Measurements from ENCODE around the gene NPBWR2. TPM values are rescaled to one million over a fixed set of nuclear protein-coding genes. Genes with fewer than 3 reads are reported as not detected.

NPBWR2 gene
- total RNA-seq, 1 experiment from 2014 or later: not detected

GRCh38 chr20:64151633-64152530, 44.5 kb upstream of the NPBWR2 start:
- TF ChIP-seq CTCF (IDR thresholded peaks at IDR 0.05; ENCODE audit: unreplicated experiment): no peak
- Mint-ChIP-seq H3K27ac (ENCODE audit: low read depth, unreplicated experiment) (no peak overlapping the region), H3K9me3 (ENCODE audit: unreplicated experiment) (no peaks in the 10 kb centered on the region), H3K36me3 (ENCODE audit: insufficient read depth, unreplicated experiment) (no peaks in the 10 kb centered on the region), H3K4me1 (ENCODE audit: insufficient read depth, unreplicated experiment) (no peaks in the 10 kb centered on the region), H3K27me3 (ENCODE audit: insufficient read depth, unreplicated experiment) (peaks cover 35% of the 10 kb centered on the region), H3K4me3 (ENCODE audit: unreplicated experiment) (no peak overlapping the region)
- CTCF ChIA-PET: interaction anchor here (0.8 kb wide), 1 partner anchor 1959 kb away, joined by 3 read pairs; no protein-coding TSS in a partner anchor
- intact Hi-C loops (cut with micrococcal nuclease): no loop called here
- no peak for DNase-seq (ENCODE audit: unreplicated experiment)
- BruUV-seq (replicated peaks): no TSS peak
- POLR2A ChIA-PET: no interaction called here

- intact Hi-C loops (cut with micrococcal nuclease): no loop called here
- no peaks in the 10 kb centered on the region for H3K36me3 Mint-ChIP-seq (ENCODE audit: insufficient read depth, unreplicated experiment)
- H3K27ac Mint-ChIP-seq (ENCODE audit: low read depth, unreplicated experiment): no peak overlapping the region
- H3K27me3 Mint-ChIP-seq (ENCODE audit: insufficient read depth, unreplicated experiment): peaks cover 29% of the 10 kb centered on the region
- POLR2A ChIA-PET: no interaction called here
- no peaks in the 10 kb centered on the region for H3K9me3 Mint-ChIP-seq (ENCODE audit: unreplicated experiment)
- no peak for TF ChIP-seq CTCF (IDR thresholded peaks at IDR 0.05; ENCODE audit: unreplicated experiment)
- DNase-seq (ENCODE audit: unreplicated experiment): no peak
- no TSS peak for BruUV-seq (replicated peaks)
- CTCF ChIA-PET: interaction anchor here (0.6 to 0.8 kb wide), 2 partner anchors 129 to 1958 kb away, joined by 3 read pairs; no protein-coding TSS in a partner anchor
- no peaks in the 10 kb centered on the region for H3K4me1 Mint-ChIP-seq (ENCODE audit: insufficient read depth, unreplicated experiment)
- H3K4me3 Mint-ChIP-seq (ENCODE audit: unreplicated experiment): no peak overlapping the region
Observed at GRCh38 chr20:64150756-64151632, 43.6 kb upstream of the NPBWR2 start.

DNA sequence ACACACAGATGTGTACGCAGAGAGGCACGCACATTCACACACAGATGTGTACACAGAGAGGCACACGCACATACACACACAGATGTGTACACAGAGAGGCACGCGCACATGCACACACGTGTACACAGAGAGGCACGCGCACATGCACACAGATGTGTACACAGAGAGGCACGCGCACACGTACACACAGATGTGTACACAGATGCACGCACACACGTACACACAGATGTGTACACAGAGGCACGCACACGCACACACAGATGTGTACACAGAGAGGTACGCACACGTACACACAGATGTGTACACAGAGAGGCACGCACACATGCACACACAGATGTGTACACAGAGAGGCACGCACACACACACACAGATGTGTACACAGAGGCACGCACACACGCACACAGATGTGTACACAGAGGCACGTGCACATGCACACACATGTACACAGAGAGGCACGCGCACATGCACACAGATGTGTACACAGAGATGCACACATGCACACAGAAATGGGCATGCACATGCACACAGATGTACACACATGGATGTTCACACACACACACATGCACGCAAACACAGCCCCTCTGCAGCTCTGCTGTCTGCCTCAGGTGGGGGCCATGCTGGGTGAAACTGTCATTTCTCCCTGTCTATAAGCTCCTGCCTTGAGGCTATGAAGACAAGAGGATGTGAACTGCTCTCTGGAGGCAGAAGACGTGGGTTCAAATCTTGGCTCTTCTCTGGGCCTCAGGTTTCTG, 42.6 kb upstream of the NPBWR2 start:
- Mint-ChIP-seq H3K27me3 (ENCODE audit: insufficient read depth, unreplicated experiment) (peaks cover 19% of the 10 kb centered on the region), H3K4me3 (ENCODE audit: unreplicated experiment) (no peak overlapping the region), H3K36me3 (ENCODE audit: insufficient read depth, unreplicated experiment) (no peaks in the 10 kb centered on the region), H3K27ac (ENCODE audit: low read depth, unreplicated experiment) (no peak overlapping the region), H3K9me3 (ENCODE audit: unreplicated experiment) (peaks cover 2% of the 10 kb centered on the region), H3K4me1 (ENCODE audit: insufficient read depth, unreplicated experiment) (no peaks in the 10 kb centered on the region)
- TF ChIP-seq CTCF (IDR thresholded peaks at IDR 0.05; ENCODE audit: unreplicated experiment): no peak
- intact Hi-C loops (cut with micrococcal nuclease): no loop called here
- no TSS peak for BruUV-seq (replicated peaks)
- no peak for DNase-seq (ENCODE audit: unreplicated experiment)
- POLR2A ChIA-PET: no interaction called here
- CTCF ChIA-PET: no interaction called here
